GM21390 (cell line): ENCODE data around the gene STEAP4.
A peak's percentile ranks its signal among the peaks of the same experiment; 100 is the strongest.
"Not testable (repeated sequence)": the region's sequence is repeated elsewhere in the genome, so short reads cannot be mapped to it uniquely, and the experiment has no call there.

Source experiments
- ATAC-seq: cut with Tn5 transposase; IDR thresholded peaks from one replicate; pipeline ENCODE4 v1.9.1; 2021; ENCODE audit not compliant: unreplicated experiment

STEAP4 gene

DNA sequence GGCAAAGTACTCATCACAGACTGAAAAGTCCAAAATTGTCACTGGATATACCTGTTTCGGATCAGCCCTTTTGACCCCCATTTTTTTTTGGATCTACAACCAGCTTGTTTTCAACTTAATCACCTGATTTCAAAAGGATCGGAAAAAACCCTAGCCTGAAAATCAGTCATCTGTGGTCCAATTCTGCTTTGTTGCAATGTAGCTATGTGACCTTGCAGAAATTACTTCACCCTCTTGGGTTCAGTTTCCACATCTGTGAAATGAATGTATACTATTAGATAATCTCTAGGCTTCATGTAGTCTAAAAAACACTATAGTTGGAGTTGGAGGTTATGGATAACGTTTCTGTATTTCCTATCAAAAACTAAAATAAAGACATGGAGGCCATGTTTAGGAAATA, 37.1 kb downstream of the STEAP4 start:
- no peak for ATAC-seq

DNA sequence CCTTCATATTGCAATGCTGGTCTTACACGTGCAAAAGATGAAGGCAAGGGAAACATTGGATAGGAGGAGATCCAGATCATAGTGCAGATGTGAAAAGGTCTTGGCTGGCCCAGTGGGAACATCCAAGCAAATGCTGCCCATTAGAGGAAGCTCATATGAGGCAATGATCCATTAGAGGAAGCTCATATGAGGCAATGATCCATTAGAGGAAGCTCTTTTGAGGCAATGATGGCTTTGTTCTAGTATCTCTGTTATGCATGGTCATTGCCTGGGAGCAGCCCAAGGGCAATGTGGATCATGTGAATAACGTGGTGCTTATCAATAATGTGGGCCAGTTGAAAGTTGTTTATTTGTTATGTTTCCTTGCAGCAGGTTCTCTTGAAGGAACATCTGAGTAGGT, 37.8 kb downstream of the STEAP4 start:
- no peak for ATAC-seq

DNA sequence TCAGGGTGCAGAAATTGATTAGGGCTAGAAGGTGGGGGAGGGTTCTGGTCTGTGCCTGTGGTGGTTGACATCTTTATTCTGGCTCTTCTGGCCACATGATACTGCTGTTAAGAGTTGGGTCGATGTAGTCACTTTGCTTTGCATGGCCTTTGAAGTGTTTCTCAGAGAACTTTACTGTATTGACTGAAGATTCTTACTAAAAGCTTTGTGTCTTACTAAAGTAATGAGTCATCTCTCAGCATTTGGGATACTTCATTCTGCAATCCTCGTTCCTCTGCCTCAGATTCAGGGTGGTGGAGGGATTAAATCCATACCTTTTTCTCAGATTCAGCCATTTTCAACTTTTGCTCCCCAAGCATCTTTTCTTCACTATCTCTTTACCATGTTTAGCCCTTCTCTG, 38.6 kb downstream of the STEAP4 start:
- ATAC-seq, result no peak

DNA sequence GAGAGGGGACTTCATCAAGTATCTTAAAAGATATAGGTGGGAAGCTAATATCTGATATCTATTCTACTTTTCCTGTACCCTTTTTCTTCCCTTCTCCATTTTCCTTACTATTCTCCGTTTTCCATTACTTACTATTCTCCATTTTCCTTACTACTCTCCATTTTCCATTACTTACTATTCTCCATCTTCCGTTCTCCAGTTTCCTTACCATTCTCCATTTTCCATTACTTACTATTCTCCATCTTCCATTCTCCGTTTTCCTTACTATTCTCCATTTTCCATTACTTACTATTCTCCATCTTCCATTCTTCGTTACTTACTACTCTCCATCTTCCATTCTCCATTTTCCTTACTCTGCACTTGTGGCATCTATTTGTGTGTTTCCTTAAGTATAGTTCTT, 39.3 kb downstream of the STEAP4 start:
- no peak for ATAC-seq

- ATAC-seq, result not testable (repeated sequence)
Measured at GRCh38 chr7:88264987-88265386, 41.7 kb downstream of the STEAP4 start.

GRCh38 chr7:88262562-88262961, 44.1 kb downstream of the STEAP4 start:
- no peak for ATAC-seq

DNA sequence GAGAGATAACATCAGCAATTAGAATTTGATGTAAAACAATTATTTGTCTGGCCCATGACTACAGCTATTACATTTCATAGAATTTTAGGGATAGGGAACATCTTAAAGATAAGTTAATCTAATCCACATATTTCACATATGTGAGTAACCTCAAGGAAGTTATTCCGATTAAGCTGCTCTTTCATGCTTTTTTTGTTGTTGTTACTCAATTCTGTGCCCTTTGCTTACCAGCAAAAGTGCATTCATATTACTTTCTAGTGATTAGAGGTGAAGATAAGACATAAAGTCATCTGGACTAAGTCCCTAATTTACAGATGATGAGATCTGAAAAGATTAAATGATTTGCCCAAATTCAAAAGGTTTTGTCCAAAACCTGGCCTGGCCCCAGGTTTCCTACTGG, 46.0 kb downstream of the STEAP4 start:
- ATAC-seq, result no peak

DNA sequence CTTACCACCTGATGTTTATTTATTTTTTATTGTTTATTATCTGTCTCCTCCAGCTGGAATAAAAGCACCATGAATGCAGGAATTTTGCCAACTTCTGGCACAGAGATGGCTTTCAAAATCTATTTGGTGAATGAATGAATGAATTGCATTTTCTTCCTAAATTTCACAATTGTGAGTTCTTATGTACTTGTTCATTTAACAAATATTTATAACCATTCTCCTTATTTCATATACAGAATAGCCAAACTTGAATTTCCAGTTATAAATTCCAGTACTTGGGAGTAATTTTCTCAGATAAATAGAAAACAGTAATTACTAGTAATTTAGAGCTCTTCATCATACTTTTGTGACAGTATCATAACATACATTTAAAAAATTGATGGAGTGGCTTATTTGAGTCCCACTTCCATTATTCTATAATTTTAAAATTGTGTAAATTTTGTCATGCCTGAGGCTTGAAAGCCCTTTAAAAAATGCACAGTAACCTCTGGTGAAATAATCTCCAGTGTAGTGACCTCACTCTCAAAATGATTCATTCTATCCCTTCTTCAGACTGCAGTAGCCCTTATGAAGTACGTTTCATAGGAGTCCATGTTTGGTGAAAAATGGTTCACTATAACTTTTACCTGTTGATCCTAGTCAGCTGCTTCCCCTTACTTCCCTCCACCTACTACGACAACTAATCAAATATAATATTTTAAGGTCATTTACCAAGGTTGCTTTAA, 46.9 kb downstream of the STEAP4 start:
- ATAC-seq, result no peak

- ATAC-seq, result not testable (repeated sequence)
Measured at GRCh38 chr7:88258296-88258695, 48.4 kb downstream of the STEAP4 start.

GRCh38 chr7:88256906-88257305, 49.8 kb downstream of the STEAP4 start:
- ATAC-seq, result no peak

GRCh38 chr7:88254721-88255424, 51.8 kb downstream of the STEAP4 start:
- no peak for ATAC-seq

DNA sequence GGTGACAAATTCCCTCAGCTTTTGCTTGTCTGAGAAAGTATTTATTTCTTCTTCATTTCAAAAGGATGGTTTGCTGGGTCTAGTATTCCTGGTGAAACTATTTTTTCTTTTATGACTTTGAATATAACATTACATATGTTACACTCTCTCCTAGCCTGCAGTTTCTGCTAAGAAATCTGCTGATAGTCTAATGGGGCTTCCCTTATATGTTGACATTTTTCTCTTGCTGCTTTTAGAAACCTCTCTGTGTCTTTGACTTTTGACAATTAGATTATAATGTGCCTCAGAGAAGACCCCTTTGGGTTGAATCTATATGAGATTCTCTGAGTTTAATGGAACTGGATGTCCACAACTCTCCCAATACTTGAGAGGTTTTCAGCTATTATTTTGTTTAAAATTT, 53.1 kb downstream of the STEAP4 start:
- no peak for ATAC-seq

- no peak for ATAC-seq
Measured at GRCh38 chr7:88244258-88244657, 62.4 kb downstream of the STEAP4 start.

DNA sequence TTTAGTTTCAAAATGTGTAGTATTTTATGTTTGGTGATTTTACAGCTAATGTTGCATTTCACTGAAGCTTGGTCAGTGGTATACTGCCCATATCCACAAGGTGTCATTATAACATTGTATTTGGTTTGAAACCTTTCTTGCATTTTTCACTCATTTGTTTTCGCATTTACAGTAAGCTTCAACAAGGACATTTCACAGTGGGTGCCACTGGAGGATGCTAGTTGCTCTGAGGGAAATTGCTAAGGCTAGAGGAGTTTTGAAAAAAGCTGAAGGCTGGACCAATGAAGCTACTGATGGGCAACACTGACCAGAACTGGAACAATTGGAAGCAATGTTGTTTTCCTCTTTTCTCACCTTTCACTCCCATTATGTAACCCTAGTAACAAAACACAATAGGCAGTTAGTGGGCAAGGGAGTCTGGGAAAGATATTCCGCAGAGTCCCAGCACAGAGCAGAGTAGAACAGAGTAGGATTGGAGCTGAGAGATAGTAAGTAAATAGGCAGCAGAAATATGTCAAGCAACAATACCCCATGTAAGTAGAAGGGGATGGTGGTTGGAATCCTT, 63.3 kb downstream of the STEAP4 start:
- peak; percentile 77 for ATAC-seq

- ATAC-seq, result no peak
Measured at GRCh38 chr7:88239852-88240251, 66.8 kb downstream of the STEAP4 start.

GRCh38 chr7:88233828-88234227, 72.9 kb downstream of the STEAP4 start:
- no peak for ATAC-seq

GRCh38 chr7:88230646-88231045, 76.0 kb downstream of the STEAP4 start:
- no peak for ATAC-seq

DNA sequence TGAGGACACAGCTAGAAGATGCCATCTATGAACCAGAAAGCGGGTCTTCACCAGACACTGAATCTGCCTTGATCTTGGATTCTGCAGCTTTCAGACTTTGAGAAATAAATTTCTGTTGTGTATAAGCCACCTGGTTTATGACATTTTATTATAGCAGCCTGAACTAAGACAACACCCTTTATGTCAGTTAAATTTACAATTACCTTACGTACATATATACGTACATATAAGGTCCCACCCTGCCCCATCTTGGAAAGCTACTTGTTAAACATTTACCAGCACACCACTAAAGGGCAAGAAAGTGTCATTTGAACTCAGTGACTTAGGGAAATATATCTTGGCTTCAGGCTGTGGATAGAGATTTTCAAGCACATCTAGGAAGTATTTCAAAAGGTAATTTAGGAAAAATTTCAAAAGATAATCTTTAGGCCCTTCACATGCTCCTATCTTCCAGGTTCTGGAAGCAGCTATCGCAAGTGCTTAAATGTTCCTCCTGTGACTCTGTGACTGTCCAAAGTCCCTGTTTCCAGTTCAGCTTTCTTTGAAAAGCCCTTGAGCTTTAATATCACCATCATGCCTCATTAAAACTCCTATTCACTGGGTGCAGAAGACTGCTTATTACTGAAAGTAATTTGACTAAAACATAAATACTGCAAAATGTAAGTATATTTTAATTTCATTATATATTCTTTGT, 77.2 kb downstream of the STEAP4 start:
- no peak for ATAC-seq

DNA sequence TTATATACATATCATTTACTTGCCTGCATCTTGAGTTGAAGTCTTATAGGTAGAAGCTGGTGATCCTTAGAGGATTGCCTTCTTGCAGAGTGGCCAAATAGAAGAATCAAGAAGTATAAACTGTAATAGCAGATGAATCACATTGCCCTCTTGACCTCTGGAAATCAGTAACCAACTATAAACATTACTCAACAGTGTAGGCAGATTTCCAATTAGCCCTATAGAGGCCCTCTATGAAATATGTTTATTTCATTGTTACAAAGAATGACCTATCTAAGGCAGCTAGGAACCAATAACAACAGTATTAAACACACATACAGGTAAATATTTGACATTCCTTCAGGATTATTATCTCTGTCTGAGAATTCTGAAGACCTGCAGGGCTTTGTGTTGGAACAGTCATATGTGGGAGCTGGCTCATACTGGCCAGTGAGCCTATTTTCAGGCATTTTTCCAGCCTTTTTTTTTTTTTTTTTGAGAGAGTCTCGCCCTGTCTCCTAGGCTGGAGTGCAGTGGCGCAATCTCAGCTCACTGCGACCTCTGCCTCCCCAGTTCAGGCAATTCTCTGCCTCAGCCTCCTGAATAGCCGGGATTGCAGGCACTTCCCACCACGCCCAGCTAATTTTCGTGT, 79.7 kb downstream of the STEAP4 start:
- no peak for ATAC-seq

GRCh38 chr7:88226201-88226600, 80.5 kb downstream of the STEAP4 start:
- ATAC-seq, result no peak

DNA sequence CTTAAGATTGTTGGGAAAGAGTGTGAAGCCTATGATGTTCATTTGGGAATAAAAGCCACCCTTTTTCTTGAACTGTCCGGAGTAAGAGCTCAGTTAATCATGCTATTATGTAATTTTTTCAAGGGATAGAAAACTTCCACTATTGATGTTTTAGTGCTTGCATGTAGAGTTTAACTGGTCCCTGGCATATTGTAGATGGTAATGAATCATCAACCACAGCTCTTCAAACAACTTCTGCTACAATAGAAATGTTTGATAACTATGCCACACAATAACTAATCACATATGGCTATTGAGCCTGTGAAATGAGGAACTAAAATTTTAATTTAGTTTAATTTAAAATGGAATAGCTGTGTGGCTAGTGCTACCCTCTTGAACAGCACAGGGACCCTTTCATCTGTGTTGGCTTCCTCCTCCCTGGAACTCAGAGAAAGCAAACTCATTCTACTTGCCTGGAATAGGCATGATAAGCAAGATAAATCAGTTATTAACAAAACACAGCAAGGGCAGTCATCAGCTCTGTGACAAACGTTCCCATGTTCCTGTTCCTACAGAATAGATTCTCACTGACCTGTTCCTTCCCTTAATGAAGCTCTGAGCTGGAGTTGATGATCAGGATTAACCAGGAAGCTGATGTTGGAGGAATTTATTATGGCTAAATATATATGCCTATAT, 82.0 kb downstream of the STEAP4 start:
- ATAC-seq, result no peak
